ENCODE results near the gene CYP2U1. TPM values are rescaled to one million over a fixed set of nuclear protein-coding genes. Genes with fewer than 3 reads are reported as not detected.

CYP2U1 gene
- total and polyA plus RNA-seq, 2 of the 4 experiments (the other 2 are of a cell fraction): 6.1 to 11.1 TPM

GRCh38 chr4:107893171-107894137 is 37.9 kb upstream of the CYP2U1 start:
- no TSS peak for BruUV-seq (replicated peaks)
- Histone ChIP-seq H2BK5ac (ENCODE audit: low read depth, low read length, poor library complexity, severe bottlenecking) (no peak overlapping the region), H2BK20ac (ENCODE audit: low read depth, low read length) (no peak overlapping the region), H3K9me3 (ENCODE audit: control insufficient read depth, insufficient read depth, low read length) (no peaks in the 10 kb centered on the region), H3K4ac (ENCODE audit: low read depth, low read length) (no peak overlapping the region), H3K27ac (ENCODE audit: insufficient read depth, low read length) (no peak overlapping the region), H4K8ac (ENCODE audit: low read depth in 2 of 2, low read length in 2 of 2) (no peak overlapping the region), H3K36me3 (ENCODE audit: control insufficient read depth, insufficient read depth, low read length) (no peaks in the 10 kb centered on the region), H2AFZ (replicated peaks; ENCODE audit: low read length, poor library complexity) (no peak overlapping the region), H4K91ac (ENCODE audit: insufficient read depth, low read depth, low read length) (no peak overlapping the region), H3K9me1 (ENCODE audit: insufficient read depth, low read length) (peaks cover 3% of the 10 kb centered on the region; the same call in 1 of the 2 replicates), H3K14ac (replicated peaks; ENCODE audit: low read depth, low read length) (no peak overlapping the region), H3K4me1 (ENCODE audit: control insufficient read depth, insufficient read depth, low read length) (peaks cover 6% of the 10 kb centered on the region), H4K20me1 (ENCODE audit: insufficient read depth, low read length) (peaks cover 13% of the 10 kb centered on the region; the same call in 1 of the 2 replicates), H3K79me1 (ENCODE audit: low read depth in 1 of 2, low read length in 2 of 2) (no peaks in the 10 kb centered on the region), H2AK5ac (ENCODE audit: low read depth, low read length) (no peak overlapping the region), H3K4me3 (ENCODE audit: insufficient read depth, low read depth, low read length) (no peak overlapping the region), H3K9ac (ENCODE audit: low read depth, low read length) (no peak overlapping the region), H3K23ac (ENCODE audit: low read depth, low read length) (no peak overlapping the region), H2BK120ac (ENCODE audit: low read depth, low read length) (no peak overlapping the region), H2AK9ac (replicated peaks; ENCODE audit: low read depth, low read length, poor library complexity) (no peak overlapping the region), H4K5ac (ENCODE audit: low read depth, low read length) (no peak overlapping the region), H3K4me2 (ENCODE audit: low read depth, low read length) (no peak overlapping the region), H3K56ac (ENCODE audit: extremely low read depth, insufficient read depth, low read length) (no peak overlapping the region), H2BK15ac (ENCODE audit: low read depth, low read length) (no peak overlapping the region), H3K18ac (ENCODE audit: low read depth, low read length) (no peak overlapping the region), H3K27me3 (ENCODE audit: control insufficient read depth, insufficient read depth, low read length) (peaks cover 10% of the 10 kb centered on the region)
- no CpG with 5 or more reads among the region's 4 CpGs for WGBS, 2 experiments (ENCODE audit: extremely low coverage in 2 of 2, insufficient read length in 1 of 2)
- dilution Hi-C loops (cut with HindIII; ENCODE audit: low sequenced_read_pairs, unreplicated experiment) (no loop called here), intact Hi-C loops (cut with micrococcal nuclease) (no loop called here), in situ Hi-C loops (cut with MboI; ENCODE audit: low sequenced_read_pairs) (no loop called here)
- DNase-seq (peak; percentile 8), ATAC-seq (ENCODE audit: low read depth) (no peak)
- ChIA-PET CTCF (interaction anchor here (0.9 to 1.7 kb wide), 2 partner anchors 10 to 17 kb away, joined by 3 to 5 read pairs; no protein-coding TSS in a partner anchor), POLR2A (ENCODE audit: unreplicated experiment) (no interaction called here)
- TF ChIP-seq MAZ (IDR thresholded peaks at IDR 0.05; ENCODE audit: borderline replicate concordance, low read depth, low read length) (no peak), POLR2A (IDR thresholded peaks at IDR 0.05; ENCODE audit: low read depth, low read length) (no peak), BHLHE40 (IDR thresholded peaks at IDR 0.05; ENCODE audit: low read depth, low read length) (no peak), CTCF (conservative IDR thresholded peaks at IDR 0.05; ENCODE audit: low read depth, low read length) (no peak), RCOR1 (IDR thresholded peaks at IDR 0.05; ENCODE audit: insufficient replicate concordance, low read length) (no peak), RFX5 (IDR thresholded peaks at IDR 0.05; ENCODE audit: low read depth, low read length) (no peak), USF2 (IDR thresholded peaks at IDR 0.05; ENCODE audit: low read depth, low read length) (no peak), NFE2L2 (IDR thresholded peaks at IDR 0.05; ENCODE audit: low read depth, low read length) (no peak), CEBPB (IDR thresholded peaks at IDR 0.05; ENCODE audit: low read depth, low read length) (no peak), RAD21 (IDR thresholded peaks at IDR 0.05; ENCODE audit: low read length) (no peak), ELK1 (IDR thresholded peaks at IDR 0.05; ENCODE audit: borderline replicate concordance, low read depth, low read length) (no peak), FOS (IDR thresholded peaks at IDR 0.05; ENCODE audit: low read depth, low read length) (no peak), MXI1 (IDR thresholded peaks at IDR 0.05; ENCODE audit: borderline replicate concordance, low read depth, low read length) (no peak), SMC3 (IDR thresholded peaks at IDR 0.05; ENCODE audit: low read depth, low read length) (no peak)
